SH-SY5Y (cell line): ENCODE measurements around the gene PYGO1.

Experiments used
- GATA2 ChIP-seq: IDR thresholded peaks from 2 replicates; pipeline ENCODE4 v1.6.1; 2011; ENCODE audit warnings: mild to moderate bottlenecking, low read depth, low read length
- GATA3 ChIP-seq: IDR thresholded peaks from 2 replicates; pipeline ENCODE4 v1.6.1; 2011; ENCODE audit warnings: low read depth, mild to moderate bottlenecking, low read length, moderate library complexity

DNA sequence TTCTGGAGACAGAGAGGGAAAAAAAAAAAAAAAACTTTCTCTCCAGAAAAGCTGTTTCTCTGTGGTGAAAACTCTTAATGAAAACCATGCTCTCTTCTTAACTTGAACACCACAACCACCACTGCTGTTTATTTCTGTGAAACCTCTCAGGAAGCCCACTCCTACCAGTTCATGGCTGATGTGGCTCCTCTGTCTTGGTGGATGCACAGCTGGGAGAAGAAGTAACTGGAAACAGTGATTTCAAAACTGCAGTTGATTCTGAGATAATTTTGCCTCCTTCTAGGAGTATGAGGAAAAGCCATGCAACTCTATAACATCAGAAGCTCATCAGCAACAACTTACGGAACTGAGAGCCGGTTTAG lies 40.2 kb upstream of the PYGO1 start:
- TF ChIP-seq GATA2, result no peak
- TF ChIP-seq GATA3, result no peak
